Stimulated activated CD8-positive, alpha-beta memory T cell treated with anti-CD3 and anti-CD28 coated beads, Interleukin-12 subunit alpha, Interleukin-12 subunit beta, amount 100 ng/mL, for 1 hour (primary cell): ENCODE results near the gene STPG2.
"Not testable (repeated sequence)": the region's sequence is repeated elsewhere in the genome, so short reads cannot be mapped to it uniquely, and the experiment has no call there.

Source experiments
- DNase-seq: peaks from one replicate; pipeline ENCODE4 v3.0.0-alpha.2; 2020; ENCODE audit warnings: low read depth

Gene STPG2

GRCh38 chr4:97633831-97634230, 509.4 kb downstream of the STPG2 start:
- not testable (repeated sequence) for DNase-seq

- no peak for DNase-seq
Measured at GRCh38 chr4:97627750-97628149, 515.5 kb downstream of the STPG2 start.

GRCh38 chr4:97624204-97624603, 519.1 kb downstream of the STPG2 start:
- DNase-seq = no peak

- DNase-seq = no peak
Measured at GRCh38 chr4:97605932-97606331, 537.3 kb downstream of the STPG2 start.

GRCh38 chr4:97593248-97593647, 550.0 kb downstream of the STPG2 start:
- no peak for DNase-seq

GRCh38 chr4:97590266-97590665, 553.0 kb downstream of the STPG2 start:
- DNase-seq = no peak

GRCh38 chr4:97589481-97590196, 553.6 kb downstream of the STPG2 start:
- DNase-seq = no peak

GRCh38 chr4:97587912-97588311, 555.4 kb downstream of the STPG2 start:
- DNase-seq = no peak

- DNase-seq = no peak
Measured at GRCh38 chr4:97585274-97585673, 558.0 kb downstream of the STPG2 start.

- DNase-seq = no peak
Measured at GRCh38 chr4:97582890-97583289, 560.4 kb downstream of the STPG2 start.

GRCh38 chr4:97577004-97577403, 566.3 kb downstream of the STPG2 start:
- no peak for DNase-seq

- no peak for DNase-seq
Measured at GRCh38 chr4:97560009-97560408, 583.3 kb downstream of the STPG2 start.

GRCh38 chr4:97558204-97558778, 585.0 kb downstream of the STPG2 start:
- no peak for DNase-seq

GRCh38 chr4:97550637-97551036, 592.6 kb downstream of the STPG2 start:
- DNase-seq = not testable (repeated sequence)

- DNase-seq = no peak
Measured at GRCh38 chr4:97548943-97549583, 594.2 kb downstream of the STPG2 start.

- no peak for DNase-seq
Measured at GRCh38 chr4:97548186-97548585, 595.1 kb downstream of the STPG2 start.

- DNase-seq = no peak
Measured at GRCh38 chr4:97531351-97531750, 611.9 kb downstream of the STPG2 start.

GRCh38 chr4:97530676-97531075, 612.6 kb downstream of the STPG2 start:
- no peak for DNase-seq

GRCh38 chr4:97525236-97525635, 618.0 kb downstream of the STPG2 start:
- no peak for DNase-seq

- DNase-seq = no peak
Measured at GRCh38 chr4:97517939-97518338, 625.3 kb downstream of the STPG2 start.

- no peak for DNase-seq
Measured at GRCh38 chr4:97513917-97514316, 629.4 kb downstream of the STPG2 start.
